SK-N-SH treated with all-trans-retinoic acid at 6 μM for 48 hours (cell line): Measurements from ENCODE around the gene RTL1.

Experiments
- ATAC-seq: fragments of 200-7000 bp; cut with Tn5 transposase; 3 replicates; pipeline ENCODE4 v1.9.1; 2020; ENCODE audit warnings: mild to moderate bottlenecking, moderate library complexity
- ARNTL ChIP-seq: fragments of 450-650 bp; formaldehyde crosslinking; IDR thresholded peaks from 2 replicates; pipeline ENCODE4 v1.5.0; 2020; ENCODE audit warnings: low read depth, mild to moderate bottlenecking, moderate library complexity, borderline replicate concordance
- BACH2 ChIP-seq: fragments of 250-450 bp; sonication (Bioruptor Pico); IDR thresholded peaks from 2 replicates; pipeline ENCODE4 v1.9.0; 2021; ENCODE audit warnings: mild to moderate bottlenecking, borderline replicate concordance
- CREB5 ChIP-seq: fragments of 250-450 bp; sonication (Bioruptor Pico); IDR thresholded peaks from 2 replicates; pipeline ENCODE4 v1.5.1; 2020; ENCODE audit warnings: low read depth, mild to moderate bottlenecking, moderate library complexity
- CSDC2 ChIP-seq: fragments of 250-450 bp; sonication (Bioruptor Pico); IDR thresholded peaks from 2 replicates; pipeline ENCODE4 v1.5.0; 2020; ENCODE audit warnings: mild to moderate bottlenecking, moderate library complexity
- CSRNP3 ChIP-seq: fragments of 250-450 bp; sonication (Bioruptor Pico); IDR thresholded peaks from 2 replicates; pipeline ENCODE4 v1.5.1; 2021; ENCODE audit warnings: mild to moderate bottlenecking, moderate library complexity
- ESRRG ChIP-seq: fragments of 250-450 bp; sonication (Bioruptor Pico); IDR thresholded peaks from 2 replicates; pipeline ENCODE4 v1.6.1; 2021; ENCODE audit warnings: mild to moderate bottlenecking
- GLIS3 ChIP-seq: fragments of 250-450 bp; sonication (Bioruptor Pico); IDR thresholded peaks from 2 replicates; pipeline ENCODE4 v1.5.0; 2020; ENCODE audit warnings: mild to moderate bottlenecking, moderate library complexity
- ISL1 ChIP-seq: fragments of 250-450 bp; sonication (Bioruptor Pico); IDR thresholded peaks from 2 replicates; pipeline ENCODE4 v2.1.2; 2022; ENCODE audit warnings: mild to moderate bottlenecking, moderate library complexity
- PATZ1 ChIP-seq: fragments of 250-450 bp; sonication (Bioruptor Pico); IDR thresholded peaks from 2 replicates; pipeline ENCODE4 v1.8.0; 2020; ENCODE audit warnings: mild to moderate bottlenecking, moderate library complexity, borderline replicate concordance
- POU6F1 ChIP-seq: fragments of 250-450 bp; sonication (Bioruptor Pico); IDR thresholded peaks from 2 replicates; pipeline ENCODE4 v1.8.0; 2021; ENCODE audit warnings: low read depth, mild to moderate bottlenecking, moderate library complexity, borderline replicate concordance
- PPARA ChIP-seq: fragments of 250-450 bp; sonication (Bioruptor Pico); IDR thresholded peaks from 2 replicates; pipeline ENCODE4 v1.5.0; 2020; ENCODE audit warnings: mild to moderate bottlenecking, borderline replicate concordance
- RARB ChIP-seq: fragments of 250-450 bp; sonication (Bioruptor Pico); IDR thresholded peaks from 2 replicates; pipeline ENCODE4 v1.8.0; 2021; ENCODE audit warnings: mild to moderate bottlenecking, moderate library complexity
- SNAI2 ChIP-seq: fragments of 250-450 bp; sonication (Bioruptor Pico); IDR thresholded peaks from 2 replicates; pipeline ENCODE4 v1.5.0; 2020; ENCODE audit warnings: mild to moderate bottlenecking, moderate library complexity
- TOX ChIP-seq: fragments of 250-450 bp; sonication (Bioruptor Pico); IDR thresholded peaks from 2 replicates; pipeline ENCODE4 v1.8.0; 2021; ENCODE audit warnings: mild to moderate bottlenecking, moderate library complexity, borderline replicate concordance
- TSHZ2 ChIP-seq: fragments of 250-450 bp; sonication (Bioruptor Pico); IDR thresholded peaks from 2 replicates; pipeline ENCODE4 v1.5.0; 2020; ENCODE audit warnings: mild to moderate bottlenecking, moderate library complexity
- ZC3H10 ChIP-seq: fragments of 250-450 bp; sonication (Bioruptor Pico); IDR thresholded peaks from 2 replicates; pipeline ENCODE4 v1.5.1; 2021; ENCODE audit warnings: mild to moderate bottlenecking, moderate library complexity
- ZFP3 ChIP-seq: fragments of 250-450 bp; sonication (Bioruptor Pico); IDR thresholded peaks from 2 replicates; pipeline ENCODE4 v1.5.0; 2020; ENCODE audit warnings: mild to moderate bottlenecking, moderate library complexity
- ZFP30 ChIP-seq: fragments of 450-650 bp; formaldehyde crosslinking; IDR thresholded peaks from 2 replicates; pipeline ENCODE4 v1.5.0; 2022; ENCODE audit warnings: mild to moderate bottlenecking, moderate library complexity
- ZNF70 ChIP-seq: fragments of 450-650 bp; formaldehyde crosslinking; IDR thresholded peaks from 2 replicates; pipeline ENCODE4 v1.5.0; 2020; ENCODE audit warnings: mild to moderate bottlenecking, moderate library complexity

The RTL1 gene

GRCh38 chr14:100915560-100915959 is 12.0 kb upstream of the RTL1 start:
- TF ChIP-seq ARNTL (CRISPR knock-in tag) (no peak), TSHZ2 (CRISPR knock-in tag) (no peak), ESRRG (no peak), CREB5 (CRISPR knock-in tag) (no peak), PPARA (CRISPR knock-in tag) (no peak), CSRNP3 (CRISPR knock-in tag) (no peak), ZNF70 (CRISPR knock-in tag) (no peak), ISL1 (CRISPR knock-in tag) (no peak), TOX (CRISPR knock-in tag) (no peak), BACH2 (CRISPR knock-in tag) (no peak), ZFP30 (CRISPR knock-in tag) (no peak), ZFP3 (CRISPR knock-in tag) (no peak), ZC3H10 (CRISPR knock-in tag) (no peak), CSDC2 (CRISPR knock-in tag) (no peak), POU6F1 (no peak), PATZ1 (CRISPR knock-in tag) (no peak), RARB (CRISPR knock-in tag) (no peak)
- TF ChIP-seq, all 23 proteins: peak for 0
- ATAC-seq, result no peak

- no peak for ATAC-seq
- TF ChIP-seq CSRNP3 (CRISPR knock-in tag) (no peak), ZNF70 (CRISPR knock-in tag) (no peak), CREB5 (CRISPR knock-in tag) (no peak), PATZ1 (CRISPR knock-in tag) (no peak), GLIS3 (CRISPR knock-in tag) (no peak), CSDC2 (CRISPR knock-in tag) (no peak), SNAI2 (no peak), TSHZ2 (CRISPR knock-in tag) (no peak), ZC3H10 (CRISPR knock-in tag) (no peak), ZFP3 (CRISPR knock-in tag) (no peak), BACH2 (CRISPR knock-in tag) (no peak), ZFP30 (CRISPR knock-in tag) (no peak), ARNTL (CRISPR knock-in tag) (no peak)
Observed at GRCh38 chr14:100914597-100915021, 11.1 kb upstream of the RTL1 start.
